ENCODE results near the gene JARID2.

The JARID2 gene

DNA sequence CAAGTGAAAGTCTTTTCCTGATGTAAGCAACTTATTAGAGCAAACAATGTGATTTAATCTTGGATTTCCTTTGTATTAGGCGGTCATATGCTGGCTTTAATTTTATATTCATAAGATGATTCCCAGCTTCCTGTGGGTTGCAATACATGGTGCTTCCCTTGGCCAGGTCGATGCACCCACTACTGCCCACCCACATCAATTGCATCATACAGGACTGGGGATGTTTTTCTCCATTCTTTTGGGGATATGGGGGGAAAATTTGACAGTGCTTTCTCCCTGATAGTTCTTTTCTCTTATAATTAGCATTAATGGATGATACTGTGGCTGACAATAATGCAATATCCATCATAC is 187.6 kb downstream of the JARID2 start:
- POLR2A ChIA-PET = interaction anchor here (0.6 kb wide), 1 partner anchor 372 kb away, joined by 3 read pairs; no protein-coding TSS in a partner anchor
- H3K4me1 ChIP-seq (ENCODE audit: control extremely low read depth in 1 of 4, control insufficient read depth in 4 of 4, insufficient read depth in 4 of 4, low read length in 3 of 4) = peaks cover 15 to 91% (median 57%) of the 10 kb centered on the region in 4 experiments
- H3K4me3 ChIP-seq (ENCODE audit: control insufficient read depth in 1 of 7, extremely low read depth in 1 of 7, insufficient read depth in 4 of 7, low read depth in 2 of 7, low read length in 6 of 7) = peak overlapping the region in 3 of 7 experiments; percentile 3 to 22 (median 19)
- peaks cover 0 to 3% (median 0%) of the 10 kb centered on the region in 5 experiments for H3K9me3 ChIP-seq (ENCODE audit: control extremely low read depth in 1 of 5, control insufficient read depth in 4 of 5, insufficient read depth in 2 of 5, low read depth in 1 of 5, low read length in 4 of 5)
- peaks cover 0 to 6% (median under 1%) of the 10 kb centered on the region in 4 experiments for H3K36me3 ChIP-seq (ENCODE audit: control insufficient read depth in 4 of 4, insufficient read depth in 4 of 4, low read length in 3 of 4)
- no peak overlapping the region for H3K27ac ChIP-seq (ENCODE audit: insufficient read depth in 1 of 2, low read depth in 1 of 2, low read length in 2 of 2, poor library complexity in 1 of 2, severe bottlenecking in 2 of 2)
- no peak for DNase-seq
- WGBS (ENCODE audit: insufficient coverage) = no CpG with 5 or more reads among the region's 2 CpGs
- CTCF ChIA-PET = interaction anchor here (0.7 to 2.4 kb wide), 7 partner anchors 11 to 1183 kb away, joined by 3 to 10 read pairs (median 3); no protein-coding TSS in a partner anchor
- no peaks in the 10 kb centered on the region for H3K27me3 ChIP-seq (replicated peaks in 2 of 5; ENCODE audit: control insufficient read depth in 4 of 5, insufficient read depth in 5 of 5, low read length in 4 of 5)

DNA sequence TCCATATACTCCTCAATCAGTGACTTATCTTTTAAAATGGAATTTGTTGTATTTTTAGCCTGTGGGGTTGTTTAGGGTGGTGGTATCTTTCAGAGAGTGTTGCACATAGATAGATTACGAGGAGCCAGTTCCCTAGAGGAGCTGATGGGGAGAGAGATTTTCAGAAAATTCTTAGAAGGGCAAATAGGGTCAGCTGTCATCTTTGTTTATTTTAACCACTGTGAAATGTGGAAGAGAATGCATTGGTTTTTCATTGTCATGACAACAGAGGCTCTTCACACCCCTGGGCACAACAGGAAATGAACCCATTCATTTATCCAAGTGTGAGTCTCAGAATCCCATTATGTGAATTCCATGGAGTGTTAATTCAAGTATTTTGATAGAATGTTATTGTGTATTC is 188.4 kb downstream of the JARID2 start:
- no peaks in the 10 kb centered on the region for H3K27me3 ChIP-seq (replicated peaks in 2 of 5; ENCODE audit: control insufficient read depth in 4 of 5, insufficient read depth in 5 of 5, low read length in 4 of 5)
- no peak overlapping the region for H3K4me3 ChIP-seq (ENCODE audit: control insufficient read depth in 1 of 7, extremely low read depth in 1 of 7, insufficient read depth in 4 of 7, low read depth in 2 of 7, low read length in 6 of 7)
- WGBS (ENCODE audit: insufficient coverage) = 70% methylated on average over 1 of the region's 1 CpG
- ChIA-PET POLR2A (no interaction called here), CTCF (interaction anchor here (0.7 to 2.4 kb wide), 7 partner anchors 8 to 1183 kb away, joined by 3 to 8 read pairs (median 3); no protein-coding TSS in a partner anchor)
- H3K36me3 ChIP-seq (ENCODE audit: control insufficient read depth in 4 of 4, insufficient read depth in 4 of 4, low read length in 3 of 4) = peaks cover 0 to 5% (median under 1%) of the 10 kb centered on the region in 4 experiments
- peaks cover 17 to 94% (median 61%) of the 10 kb centered on the region in 4 experiments for H3K4me1 ChIP-seq (ENCODE audit: control extremely low read depth in 1 of 4, control insufficient read depth in 4 of 4, insufficient read depth in 4 of 4, low read length in 3 of 4)
- no peak for DNase-seq
- peaks cover 0 to 3% (median 0%) of the 10 kb centered on the region in 5 experiments for H3K9me3 ChIP-seq (ENCODE audit: control extremely low read depth in 1 of 5, control insufficient read depth in 4 of 5, insufficient read depth in 2 of 5, low read depth in 1 of 5, low read length in 4 of 5)
- H3K27ac ChIP-seq (ENCODE audit: insufficient read depth in 1 of 2, low read depth in 1 of 2, low read length in 2 of 2, poor library complexity in 1 of 2, severe bottlenecking in 2 of 2) = no peak overlapping the region

DNA sequence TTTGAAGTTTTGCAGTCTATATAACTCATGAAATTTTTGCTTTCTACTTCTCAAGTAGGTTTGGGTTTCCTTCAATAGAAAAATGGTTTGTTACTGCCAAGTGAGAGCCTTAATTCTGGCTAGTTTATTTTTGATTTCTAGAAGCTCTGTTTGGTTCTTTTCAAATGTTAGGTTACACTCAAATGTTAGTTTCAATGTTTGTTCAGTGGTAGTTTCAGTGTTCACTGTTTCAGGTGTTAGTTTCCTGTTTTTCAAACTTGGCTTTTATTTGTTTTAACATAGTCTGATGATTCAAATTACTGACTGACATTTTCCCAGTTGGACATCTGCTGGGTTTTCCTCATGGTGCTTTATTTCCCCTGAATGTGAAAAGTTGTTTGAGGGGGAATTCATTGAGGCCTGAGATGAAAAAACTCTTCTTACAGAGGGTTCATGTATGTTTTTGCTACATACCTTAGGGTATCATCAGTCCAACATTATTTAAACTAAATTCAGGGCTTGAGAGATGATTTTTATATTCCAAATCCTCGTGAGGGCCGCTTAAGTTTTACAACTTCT is 189.0 kb downstream of the JARID2 start:
- Histone ChIP-seq H3K27ac (ENCODE audit: insufficient read depth in 1 of 2, low read depth in 1 of 2, low read length in 2 of 2, poor library complexity in 1 of 2, severe bottlenecking in 2 of 2) (no peak overlapping the region), H3K36me3 (ENCODE audit: control insufficient read depth in 4 of 4, insufficient read depth in 4 of 4, low read length in 3 of 4) (peaks cover 0 to 2% (median 0%) of the 10 kb centered on the region in 4 experiments), H3K9me3 (ENCODE audit: control extremely low read depth in 1 of 5, control insufficient read depth in 4 of 5, insufficient read depth in 2 of 5, low read depth in 1 of 5, low read length in 4 of 5) (peaks cover 0 to 3% (median 0%) of the 10 kb centered on the region in 5 experiments), H3K4me1 (ENCODE audit: control extremely low read depth in 1 of 4, control insufficient read depth in 4 of 4, insufficient read depth in 4 of 4, low read length in 3 of 4) (peaks cover 22 to 94% (median 62%) of the 10 kb centered on the region in 4 experiments), H3K4me3 (ENCODE audit: control insufficient read depth in 1 of 7, extremely low read depth in 1 of 7, insufficient read depth in 4 of 7, low read depth in 2 of 7, low read length in 6 of 7) (no peak overlapping the region), H3K27me3 (replicated peaks in 2 of 5; ENCODE audit: control insufficient read depth in 4 of 5, insufficient read depth in 5 of 5, low read length in 4 of 5) (no peaks in the 10 kb centered on the region)
- ChIA-PET POLR2A (interaction anchor here (0.7 kb wide), 1 partner anchor 122 kb away, joined by 3 read pairs; no protein-coding TSS in a partner anchor), CTCF (interaction anchor here (1.0 to 2.4 kb wide), 8 partner anchors 9 to 169 kb away, joined by 3 to 9 read pairs (median 4); no protein-coding TSS in a partner anchor)
- WGBS (ENCODE audit: insufficient coverage) = no CpG with 5 or more reads among the region's 2 CpGs
- no peak for DNase-seq

DNA sequence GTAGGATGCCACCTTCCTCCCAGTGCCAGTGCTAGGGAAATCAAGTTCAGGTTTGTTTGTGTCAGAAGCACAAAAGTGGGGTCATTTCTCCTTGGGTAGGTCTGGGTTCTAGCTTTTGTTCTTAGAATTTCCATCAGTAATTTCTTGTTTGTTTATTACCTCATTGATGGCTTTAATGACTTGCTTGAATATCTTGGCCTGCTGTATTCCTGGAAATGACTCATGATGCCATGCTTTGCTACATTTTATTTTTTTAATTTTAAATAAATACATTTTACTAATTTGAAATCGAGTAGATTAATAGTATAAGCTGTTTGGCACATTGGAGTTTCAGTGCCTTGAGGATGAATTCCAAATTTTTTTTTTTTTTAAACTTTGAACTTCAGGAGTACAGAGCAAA is 189.6 kb downstream of the JARID2 start:
- CTCF ChIA-PET = interaction anchor here (0.6 to 2.4 kb wide), 9 partner anchors 9 to 169 kb away, joined by 3 to 9 read pairs (median 4); no protein-coding TSS in a partner anchor

DNA sequence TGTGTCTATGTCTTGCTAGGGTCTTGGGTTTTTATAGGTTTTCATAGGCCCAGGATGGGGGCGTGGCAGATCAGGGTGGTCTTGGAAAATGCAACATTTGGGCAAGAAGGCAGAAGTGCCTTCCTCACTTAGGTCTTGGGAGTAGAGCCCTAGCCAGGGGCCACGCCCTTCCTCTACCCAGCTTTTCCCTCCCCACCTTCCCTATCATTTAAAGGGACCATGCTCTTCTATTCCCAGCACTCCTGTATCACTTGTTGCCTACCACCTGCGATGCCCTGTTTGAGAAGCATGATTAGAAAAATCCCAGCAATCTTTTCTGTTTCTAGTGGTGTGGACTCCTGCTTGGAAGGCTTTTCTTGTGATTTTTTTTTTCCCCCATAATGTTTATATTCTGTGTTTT is 190.6 kb downstream of the JARID2 start:
- ChIA-PET CTCF (interaction anchor here (0.7 to 2.3 kb wide), 6 partner anchors 8 to 170 kb away, joined by 3 to 9 read pairs (median 4); no protein-coding TSS in a partner anchor), POLR2A (no interaction called here)
- no peak overlapping the region for H3K4me3 ChIP-seq (ENCODE audit: control insufficient read depth in 1 of 7, extremely low read depth in 1 of 7, insufficient read depth in 4 of 7, low read depth in 2 of 7, low read length in 6 of 7)
- no peak overlapping the region for H3K27ac ChIP-seq (ENCODE audit: insufficient read depth in 1 of 2, low read depth in 1 of 2, low read length in 2 of 2, poor library complexity in 1 of 2, severe bottlenecking in 2 of 2)
- WGBS (ENCODE audit: insufficient coverage) = 90% methylated on average over 2 of the region's 3 CpGs
- peaks cover 0 to 3% (median 0%) of the 10 kb centered on the region in 5 experiments for H3K9me3 ChIP-seq (ENCODE audit: control extremely low read depth in 1 of 5, control insufficient read depth in 4 of 5, insufficient read depth in 2 of 5, low read depth in 1 of 5, low read length in 4 of 5)
- peaks cover 0 to 2% (median 0%) of the 10 kb centered on the region in 4 experiments for H3K36me3 ChIP-seq (ENCODE audit: control insufficient read depth in 4 of 4, insufficient read depth in 4 of 4, low read length in 3 of 4)
- H3K4me1 ChIP-seq (ENCODE audit: control extremely low read depth in 1 of 4, control insufficient read depth in 4 of 4, insufficient read depth in 4 of 4, low read length in 3 of 4) = peaks cover 21 to 94% (median 65%) of the 10 kb centered on the region in 4 experiments
- DNase-seq = no peak
- H3K27me3 ChIP-seq (replicated peaks in 2 of 5; ENCODE audit: control insufficient read depth in 4 of 5, insufficient read depth in 5 of 5, low read length in 4 of 5) = no peaks in the 10 kb centered on the region

More for the DNA sequence above, 189.6 kb downstream of the JARID2 start:
- Histone ChIP-seq H3K4me3 (ENCODE audit: control insufficient read depth in 1 of 7, extremely low read depth in 1 of 7, insufficient read depth in 4 of 7, low read depth in 2 of 7, low read length in 6 of 7) (no peak overlapping the region), H3K36me3 (ENCODE audit: control insufficient read depth in 4 of 4, insufficient read depth in 4 of 4, low read length in 3 of 4) (peaks cover 0 to 2% (median 0%) of the 10 kb centered on the region in 4 experiments), H3K9me3 (ENCODE audit: control extremely low read depth in 1 of 5, control insufficient read depth in 4 of 5, insufficient read depth in 2 of 5, low read depth in 1 of 5, low read length in 4 of 5) (peaks cover 0 to 3% (median 0%) of the 10 kb centered on the region in 5 experiments), H3K4me1 (ENCODE audit: control extremely low read depth in 1 of 4, control insufficient read depth in 4 of 4, insufficient read depth in 4 of 4, low read length in 3 of 4) (peaks cover 23 to 94% (median 62%) of the 10 kb centered on the region in 4 experiments), H3K27ac (ENCODE audit: insufficient read depth in 1 of 2, low read depth in 1 of 2, low read length in 2 of 2, poor library complexity in 1 of 2, severe bottlenecking in 2 of 2) (no peak overlapping the region), H3K27me3 (replicated peaks in 2 of 5; ENCODE audit: control insufficient read depth in 4 of 5, insufficient read depth in 5 of 5, low read length in 4 of 5) (no peaks in the 10 kb centered on the region)
- DNase-seq = no peak
- POLR2A ChIA-PET = interaction anchor here (0.7 kb wide), 1 partner anchor 123 kb away, joined by 3 read pairs; no protein-coding TSS in a partner anchor
- no CpG with 5 or more reads among the region's 1 CpG for WGBS (ENCODE audit: insufficient coverage)

DNA sequence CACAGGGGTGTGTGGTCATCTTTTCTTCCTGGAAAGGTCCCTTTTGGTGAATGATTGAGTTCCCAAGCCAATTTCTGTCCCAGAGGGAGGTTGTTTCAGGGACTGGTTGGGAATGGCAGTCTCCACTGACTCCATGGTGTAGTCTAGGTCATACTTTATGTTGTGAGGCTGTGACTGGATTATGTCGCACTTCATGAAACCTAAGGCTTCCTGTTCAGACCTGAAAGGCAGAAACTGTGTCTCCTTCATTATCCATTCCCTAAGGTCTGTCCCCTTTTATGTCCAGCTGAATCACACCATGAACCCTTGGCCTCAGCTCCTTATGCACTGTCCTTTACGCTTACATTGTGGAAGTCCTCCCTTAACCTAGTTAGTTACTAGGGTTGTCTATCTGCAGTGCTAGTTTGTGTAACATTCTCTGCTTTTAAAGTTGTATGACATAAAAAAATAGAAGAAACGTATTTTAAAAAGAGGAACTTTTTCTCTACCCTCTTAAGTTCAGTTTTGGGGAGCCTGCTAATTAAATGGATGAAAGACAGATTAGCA is 191.3 kb downstream of the JARID2 start:
- 0% methylated on average over 1 of the region's 3 CpGs for WGBS (ENCODE audit: insufficient coverage)
- H3K36me3 ChIP-seq (ENCODE audit: control insufficient read depth in 4 of 4, insufficient read depth in 4 of 4, low read length in 3 of 4) = no peaks in the 10 kb centered on the region
- POLR2A ChIA-PET = no interaction called here
- peaks cover 18 to 92% (median 65%) of the 10 kb centered on the region in 4 experiments for H3K4me1 ChIP-seq (ENCODE audit: control extremely low read depth in 1 of 4, control insufficient read depth in 4 of 4, insufficient read depth in 4 of 4, low read length in 3 of 4)
- peak in 2 of 3 donors; percentile 26 to 42 for DNase-seq
- peak overlapping the region in 1 of 7 experiments; percentile 29 for H3K4me3 ChIP-seq (ENCODE audit: control insufficient read depth in 1 of 7, extremely low read depth in 1 of 7, insufficient read depth in 4 of 7, low read depth in 2 of 7, low read length in 6 of 7)
- CTCF ChIA-PET = interaction anchor here (0.6 to 1.7 kb wide), 3 partner anchors 16 to 644 kb away, joined by 4 to 5 read pairs (median 4); no protein-coding TSS in a partner anchor
- H3K27me3 ChIP-seq (replicated peaks in 2 of 5; ENCODE audit: control insufficient read depth in 4 of 5, insufficient read depth in 5 of 5, low read length in 4 of 5) = no peaks in the 10 kb centered on the region
- H3K27ac ChIP-seq (ENCODE audit: insufficient read depth in 1 of 2, low read depth in 1 of 2, low read length in 2 of 2, poor library complexity in 1 of 2, severe bottlenecking in 2 of 2) = no peak overlapping the region
- peaks cover 0 to 3% (median 0%) of the 10 kb centered on the region in 5 experiments for H3K9me3 ChIP-seq (ENCODE audit: control extremely low read depth in 1 of 5, control insufficient read depth in 4 of 5, insufficient read depth in 2 of 5, low read depth in 1 of 5, low read length in 4 of 5)

Measured in common myeloid progenitor, CD34-positive (primary cell).